GM12872 (cell line): Measurements from ENCODE around the gene EIF1AD.

ENCODE experiments used
- CTCF ChIP-seq: IDR thresholded peaks from 3 replicates; pipeline ENCODE4 v1.5.1; 2011; ENCODE audit warnings: low read depth, mild to moderate bottlenecking, low read length, moderate library complexity; ENCODE audit not compliant: insufficient read depth

The EIF1AD gene

GRCh38 chr11:65947133-65947532, 54.8 kb downstream of the EIF1AD start:
- no peak for TF ChIP-seq CTCF

GRCh38 chr11:65946655-65947054, 55.3 kb downstream of the EIF1AD start:
- no peak for TF ChIP-seq CTCF
